Hepatocyte (in vitro differentiated cells): ENCODE data around the gene ART3. TPM values are rescaled to one million over a fixed set of nuclear protein-coding genes. Genes with fewer than 3 reads are reported as not detected.

Experiments
- DNase-seq: peaks from one replicate; pipeline ENCODE4 v3.0.0-alpha.2; 2016; ENCODE audit warnings: low spot score
- H2AFZ ChIP-seq: fragments of 200-600 bp; sonication (generic); 2 replicates; pipeline ENCODE4 v1.6.0; 2016; ENCODE audit warnings: antibody characterized with exemption, mild to moderate bottlenecking
- H3K27ac ChIP-seq: fragments of 200-600 bp; sonication (generic); 2 replicates; pipeline ENCODE4 v1.5.1; 2016; ENCODE audit warnings: mild to moderate bottlenecking
- H3K27me3 ChIP-seq: fragments of 200-600 bp; sonication (generic); 2 replicates; pipeline ENCODE4 v1.6.1; 2016
- H3K36me3 ChIP-seq: fragments of 200-600 bp; sonication (generic); replicated peaks from 2 replicates; pipeline ENCODE4 v1.5.1; 2016; ENCODE audit warnings: low read depth; ENCODE audit not compliant: insufficient read depth
- H3K4me1 ChIP-seq: fragments of 200-600 bp; sonication (generic); 2 replicates; pipeline ENCODE4 v1.5.1; 2016; ENCODE audit warnings: mild to moderate bottlenecking, moderate library complexity; ENCODE audit not compliant: insufficient read depth
- H3K4me2 ChIP-seq: fragments of 200-600 bp; sonication (generic); 2 replicates; pipeline ENCODE4 v1.6.0; 2016
- H3K4me3 ChIP-seq: fragments of 200-600 bp; sonication (generic); 2 replicates; pipeline ENCODE4 v1.5.1; 2016; ENCODE audit warnings: mild to moderate bottlenecking
- H3K79me2 ChIP-seq: fragments of 200-600 bp; sonication (generic); 2 replicates; pipeline ENCODE4 v1.6.0; 2017; ENCODE audit warnings: mild to moderate bottlenecking
- H3K9me2 ChIP-seq: fragments of 200-600 bp; sonication (generic); replicated peaks from 2 replicates; pipeline ENCODE4 v1.6.0; 2017; ENCODE audit warnings: mild to moderate bottlenecking; ENCODE audit not compliant: insufficient read depth
- H3K9me3 ChIP-seq: fragments of 200-600 bp; sonication (generic); 2 replicates; pipeline ENCODE4 v1.5.1; 2016; ENCODE audit warnings: low read depth, mild to moderate bottlenecking
- H4K20me1 ChIP-seq: fragments of 200-600 bp; sonication (generic); 2 replicates; pipeline ENCODE4 v1.6.0; 2016; ENCODE audit warnings: mild to moderate bottlenecking; ENCODE audit not compliant: insufficient read depth, poor library complexity, severe bottlenecking
- CTCF ChIP-seq: fragments of 200-600 bp; sonication (generic); IDR thresholded peaks from 2 replicates; pipeline ENCODE4 v1.5.1; 2016; ENCODE audit warnings: antibody characterized with exemption, mild to moderate bottlenecking; ENCODE audit not compliant: poor library complexity
- EZH2 ChIP-seq: fragments of 200-600 bp; sonication (generic); IDR thresholded peaks from 2 replicates; pipeline ENCODE4 v1.6.1; 2016; ENCODE audit warnings: antibody characterized with exemption, mild to moderate bottlenecking, borderline replicate concordance
- EZH2phosphoT487 ChIP-seq: fragments of 200-600 bp; sonication (generic); IDR thresholded peaks from one replicate; pipeline ENCODE4 v1.6.1; 2018; ENCODE audit warnings: antibody characterized with exemption, mild to moderate bottlenecking, low read depth, moderate library complexity; ENCODE audit not compliant: unreplicated experiment, severe bottlenecking
- WGBS: methylation state at CpG from one replicate; pipeline ENCODE4 v1.1.6; 2016; ENCODE audit warnings: low lambda C conversion rate; ENCODE audit errors: missing lambda C conversion rate; 5-methylcytosine and 5-hydroxymethylcytosine counted together
- polyA plus RNA-seq: library from polyadenylated mRNA; unstranded; fragments of >200 nt; fragmentation: Nextera tagmentation; extraction: Ambion mirVana; gene quantifications from 2 replicates; pipeline ENCODE4 v1.2.1, GENCODE V29; 2016
- total RNA-seq: library from RNA; depleted of rRNA; stranded (reverse); fragments of >200 nt; gene quantifications from 2 replicates; pipeline ENCODE4 v1.2.3, GENCODE V29; 2014

The ART3 gene
- total and polyA plus RNA-seq, 2 experiments from 2014 or later = 0.90 to 2.8 TPM

GRCh38 chr4:76087007-76087769 is 12.7 kb downstream of the ART3 start:
- no peaks in the 10 kb centered on the region for H3K4me1 ChIP-seq
- TF ChIP-seq CTCF (peak; percentile 62), EZH2 (no peak)
- no peaks in the 10 kb centered on the region for H3K9me3 ChIP-seq
- 38% methylated on average over 13 of the region's 13 CpGs for WGBS
- H3K4me2 ChIP-seq = peak overlapping the region; percentile 55
- DNase-seq = peak; percentile 77
- no peaks in the 10 kb centered on the region for H3K9me2 ChIP-seq
- H3K79me2 ChIP-seq = no peaks in the 10 kb centered on the region
- peak overlapping the region; percentile 42 for H2AFZ ChIP-seq
- no peak overlapping the region for H3K27ac ChIP-seq
- H3K36me3 ChIP-seq = no peaks in the 10 kb centered on the region
- H4K20me1 ChIP-seq = no peaks in the 10 kb centered on the region
- no peaks in the 10 kb centered on the region for H3K27me3 ChIP-seq
- no peak overlapping the region for H3K4me3 ChIP-seq

GRCh38 chr4:76088719-76089118 is 14.2 kb downstream of the ART3 start:
- TF ChIP-seq EZH2phosphoT487 (no peak), EZH2 (no peak), CTCF (no peak)
- 97% methylated on average over 2 of the region's 2 CpGs for WGBS
- Histone ChIP-seq H3K79me2 (no peaks in the 10 kb centered on the region), H2AFZ (no peak overlapping the region), H3K4me3 (no peak overlapping the region), H3K4me2 (no peak overlapping the region), H3K27me3 (no peaks in the 10 kb centered on the region), H3K36me3 (no peaks in the 10 kb centered on the region), H4K20me1 (no peaks in the 10 kb centered on the region), H3K4me1 (no peaks in the 10 kb centered on the region), H3K9me3 (no peaks in the 10 kb centered on the region), H3K27ac (no peak overlapping the region), H3K9me2 (no peaks in the 10 kb centered on the region)
- DNase-seq = no peak

- H3K9me3 ChIP-seq = no peaks in the 10 kb centered on the region
- no peaks in the 10 kb centered on the region for H3K4me1 ChIP-seq
- H3K9me2 ChIP-seq = no peaks in the 10 kb centered on the region
- no peaks in the 10 kb centered on the region for H3K79me2 ChIP-seq
- no peaks in the 10 kb centered on the region for H3K27me3 ChIP-seq
- no peaks in the 10 kb centered on the region for H4K20me1 ChIP-seq
- H3K27ac ChIP-seq = peak overlapping the region; percentile 34
- WGBS = 71% methylated on average over 7 of the region's 7 CpGs
- H3K36me3 ChIP-seq = no peaks in the 10 kb centered on the region
- H2AFZ ChIP-seq = no peak overlapping the region
- no peak overlapping the region for H3K4me2 ChIP-seq
- no peak overlapping the region for H3K4me3 ChIP-seq
- no peak for TF ChIP-seq EZH2
- TF ChIP-seq CTCF = no peak
- no peak for TF ChIP-seq EZH2phosphoT487
- peak; percentile 34 for DNase-seq
These were observed 15.8 kb downstream of the ART3 start for GRCh38 chr4:76090241-76090691.
